Eye (tissue), 1 donor: ENCODE measurements around the gene COMT.

Experiments
- DNase-seq: peaks from one replicate; pipeline ENCODE4 v3.0.0-alpha.2; 2015

Gene COMT

DNA sequence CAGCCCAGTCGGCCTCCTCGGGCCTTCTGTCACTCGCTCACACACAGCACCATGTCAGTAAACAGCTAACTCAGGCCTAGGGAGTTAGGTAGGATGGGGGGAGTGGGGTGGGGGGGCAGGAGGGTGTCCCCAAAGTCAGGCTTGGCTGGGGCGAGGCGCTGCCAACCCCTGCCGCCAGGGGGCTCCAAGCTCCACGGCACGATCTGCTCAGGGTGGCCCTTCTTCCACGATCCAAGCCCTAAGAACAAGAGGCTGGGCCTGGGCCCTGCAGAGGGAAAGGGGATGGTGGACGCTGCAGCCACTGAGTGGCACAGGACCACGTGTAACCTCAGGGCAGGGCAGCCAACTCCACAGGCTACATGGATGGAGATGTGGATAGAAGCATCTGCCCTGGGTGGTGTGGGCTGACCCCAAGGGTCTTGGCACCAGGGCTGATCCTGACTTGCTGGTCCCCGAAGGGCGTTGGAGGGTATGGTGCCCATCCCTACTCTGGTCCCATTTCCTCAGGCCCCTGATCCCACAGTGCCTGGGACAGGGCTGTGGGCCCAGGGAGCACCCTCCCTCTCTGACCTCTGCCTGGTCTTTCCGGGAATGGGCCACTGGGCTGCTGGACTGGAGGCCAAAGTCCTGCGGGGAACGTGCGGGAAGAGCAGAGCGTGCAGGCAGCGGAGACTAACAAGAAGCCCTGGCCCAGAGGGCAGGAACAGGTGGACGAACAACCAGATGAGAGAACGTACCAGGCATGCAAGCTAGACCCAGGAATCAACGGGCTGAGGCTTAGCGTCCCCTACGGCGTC lies 29.1 kb downstream of the COMT start:
- DNase-seq = peak; percentile 85

DNA sequence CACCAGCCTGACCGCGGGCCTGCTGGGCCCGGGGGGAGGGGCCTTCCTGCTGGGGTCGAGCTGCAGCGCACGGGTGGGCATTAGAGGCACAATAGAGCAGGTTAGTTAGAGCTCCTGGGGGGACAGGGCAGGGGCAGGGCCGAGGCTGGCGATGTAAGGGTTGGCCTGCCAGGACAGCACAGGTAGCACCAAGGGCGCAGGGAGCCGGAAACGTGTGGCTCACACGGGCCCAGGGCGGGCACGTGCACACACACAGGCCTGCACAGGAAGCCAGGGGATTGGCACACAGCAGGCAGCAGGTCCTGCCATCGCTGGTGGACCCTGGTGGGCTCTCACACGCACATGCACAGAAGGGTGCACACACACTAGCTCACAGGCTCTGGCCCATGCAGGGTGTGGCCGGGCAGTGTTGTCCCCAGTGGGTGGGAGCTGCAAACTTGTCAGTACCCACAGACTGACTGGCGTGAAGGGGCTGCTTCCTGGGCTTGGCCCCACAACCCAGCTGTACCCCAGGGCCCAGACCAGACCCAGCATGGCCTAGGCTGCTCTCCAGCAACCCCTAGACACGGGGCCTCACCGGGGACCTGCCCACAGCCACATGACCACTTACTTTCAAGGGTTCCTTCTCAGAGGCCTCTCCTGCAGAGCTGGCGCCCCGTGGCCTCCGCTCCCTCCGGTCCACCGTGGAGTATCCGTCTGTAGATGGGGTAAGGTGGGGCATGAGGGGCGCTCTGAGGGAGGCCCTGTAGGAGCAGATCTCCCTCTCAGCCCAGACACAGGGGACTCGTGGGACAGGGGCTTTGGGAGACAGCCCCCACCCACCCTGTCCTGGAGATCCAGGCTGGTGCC lies 29.9 kb downstream of the COMT start:
- no peak for DNase-seq

DNA sequence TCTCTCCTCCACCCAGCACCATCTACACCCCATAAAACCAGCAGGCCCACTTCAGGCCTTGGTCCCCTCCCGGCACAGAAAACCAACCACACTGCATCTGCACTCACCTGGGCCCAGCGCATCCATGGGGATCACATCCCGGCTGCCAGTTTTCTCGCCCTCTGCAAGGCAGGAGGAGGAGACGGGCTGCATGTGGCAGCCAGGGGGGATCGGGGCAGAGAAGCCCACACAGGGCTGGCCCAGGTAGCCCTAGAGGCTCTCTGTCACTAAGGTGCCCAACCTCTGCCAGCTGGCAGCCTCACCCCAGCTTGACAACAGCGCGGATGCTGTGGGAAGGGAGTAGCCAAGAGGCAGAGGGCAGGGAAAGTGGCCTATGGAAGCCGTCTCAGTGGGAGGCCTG lies 30.7 kb downstream of the COMT start:
- no peak for DNase-seq

GRCh38 chr22:19972652-19973550 lies 31.3 kb downstream of the COMT start:
- no peak for DNase-seq

- DNase-seq = no peak
Observed at GRCh38 chr22:19973551-19974267, 32.1 kb downstream of the COMT start.

- peak; percentile 93 for DNase-seq
Observed at GRCh38 chr22:19974268-19974861, 32.8 kb downstream of the COMT start.

DNA sequence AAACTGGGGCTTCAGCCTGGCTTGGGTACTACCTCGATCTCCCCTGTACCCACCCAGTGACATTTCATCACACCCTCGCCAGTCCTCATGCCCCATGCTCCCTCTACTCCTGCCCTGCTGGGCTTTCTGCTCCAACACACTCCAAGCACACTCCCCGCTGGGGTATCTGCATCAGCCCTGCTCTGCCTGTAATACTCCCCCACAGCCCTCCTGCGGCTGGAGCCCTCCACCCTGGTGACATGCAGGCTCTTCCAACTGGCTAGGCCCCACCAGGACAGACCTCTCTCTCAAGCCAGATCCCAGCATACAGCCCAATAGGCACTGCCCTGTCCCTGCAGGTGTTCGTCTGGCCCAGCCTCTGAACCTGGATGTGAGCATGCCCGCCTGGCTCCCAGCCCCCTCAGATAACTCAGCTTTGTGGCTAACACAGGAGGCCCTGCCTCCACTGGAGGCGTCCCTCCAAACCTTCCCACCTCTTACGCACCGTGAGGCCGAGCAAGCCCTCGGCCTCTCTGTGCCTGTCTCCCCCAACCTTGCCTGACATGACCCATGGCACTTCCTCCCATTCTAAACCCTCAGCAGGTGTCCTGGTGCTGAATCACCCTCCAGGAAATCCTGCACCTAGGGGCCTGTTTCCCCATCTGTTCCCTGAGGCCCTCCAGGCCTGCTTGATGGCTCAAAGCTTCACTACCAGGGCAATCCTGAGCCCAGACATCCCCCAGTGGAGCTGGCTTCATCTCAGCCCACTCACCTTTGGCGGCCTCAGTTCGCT lies 33.5 kb downstream of the COMT start:
- no peak for DNase-seq

GRCh38 chr22:19975707-19976035 lies 34.1 kb downstream of the COMT start:
- no peak for DNase-seq

DNA sequence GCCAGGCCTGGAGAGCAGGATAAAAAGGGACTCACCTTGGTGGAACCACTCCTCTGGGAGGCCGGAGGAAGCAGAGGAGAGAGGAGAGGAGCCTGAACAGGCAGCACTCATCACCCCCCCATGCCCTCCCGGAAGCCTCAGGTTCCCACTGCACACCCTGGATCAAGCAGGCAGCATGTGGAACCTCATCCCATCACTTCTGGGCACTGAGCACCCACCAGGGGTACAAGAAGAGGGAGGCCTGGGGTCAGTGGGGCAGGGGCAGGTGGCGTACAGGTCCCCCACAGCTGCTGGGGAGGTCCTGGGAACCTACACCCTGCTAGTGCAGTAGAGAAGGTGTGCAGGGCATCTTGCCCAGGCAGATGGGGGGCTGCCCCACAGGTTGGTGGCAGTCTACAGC lies 35.1 kb downstream of the COMT start:
- DNase-seq = no peak

DNA sequence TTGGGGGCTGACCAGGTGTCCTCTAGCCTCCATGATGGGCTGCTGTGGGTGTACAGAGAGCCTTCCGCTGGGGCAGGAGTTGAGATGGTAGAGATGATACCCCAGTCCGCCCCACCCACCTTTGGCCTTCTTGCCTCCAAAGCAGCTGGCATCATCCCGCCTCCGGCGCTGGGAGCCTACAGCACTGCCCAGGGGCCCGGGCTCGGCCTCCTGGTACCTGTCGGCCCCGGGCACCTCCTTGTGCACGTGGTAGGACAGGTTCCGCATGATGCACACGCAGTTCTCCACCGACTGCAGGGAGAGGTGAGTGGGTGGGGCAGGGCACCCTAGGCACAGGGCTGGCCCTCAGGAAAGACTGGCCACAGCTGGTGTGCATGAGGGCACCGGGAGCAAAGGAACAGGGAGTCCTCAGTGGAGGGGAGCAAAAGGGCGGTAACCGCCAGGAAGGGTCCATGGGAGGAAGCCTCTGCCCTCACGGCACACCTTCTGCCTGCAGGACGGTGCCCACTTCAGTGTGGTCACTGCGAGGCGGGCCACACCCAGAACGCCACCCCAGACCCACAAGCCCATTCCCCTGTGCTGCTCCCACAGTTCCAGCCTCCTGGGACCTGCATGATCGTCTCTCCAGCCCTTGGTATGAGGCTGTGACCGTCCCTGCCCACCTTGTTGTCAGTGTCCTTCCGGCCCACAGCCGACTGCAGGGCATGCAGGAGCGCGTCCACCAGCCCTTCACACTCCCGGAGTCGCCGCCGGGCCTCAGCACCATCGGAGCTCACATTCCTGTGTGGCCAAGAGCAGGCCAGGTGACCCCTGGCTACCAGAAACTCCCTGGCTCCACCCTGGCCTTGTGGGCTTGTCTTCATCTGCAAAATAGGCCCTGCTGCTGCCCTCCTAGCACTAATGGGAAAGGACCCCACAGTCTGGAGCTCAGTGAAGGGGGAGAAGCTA lies 36.0 kb downstream of the COMT start:
- no peak for DNase-seq

DNA sequence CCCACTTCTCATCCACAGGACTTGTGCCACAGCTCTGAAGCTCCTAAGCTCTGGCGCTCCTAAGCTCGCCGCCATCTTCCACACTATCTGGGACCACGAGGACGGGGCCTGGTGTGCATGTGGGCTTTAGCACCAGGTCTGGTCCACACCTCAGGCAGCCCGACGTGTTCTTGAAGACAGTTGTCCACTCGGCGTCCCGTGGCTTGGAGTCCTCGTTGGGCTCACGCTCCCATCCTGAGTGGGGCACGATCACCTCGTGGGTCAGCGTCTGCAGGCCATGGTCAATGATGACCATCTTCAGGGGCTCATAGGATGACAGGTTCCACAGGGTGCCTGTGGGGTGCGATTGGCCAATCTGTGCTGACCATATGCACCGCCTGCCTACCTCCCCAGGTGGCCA lies 37.2 kb downstream of the COMT start:
- DNase-seq = no peak

GRCh38 chr22:19979712-19980493 lies 38.3 kb downstream of the COMT start:
- no peak for DNase-seq

DNA sequence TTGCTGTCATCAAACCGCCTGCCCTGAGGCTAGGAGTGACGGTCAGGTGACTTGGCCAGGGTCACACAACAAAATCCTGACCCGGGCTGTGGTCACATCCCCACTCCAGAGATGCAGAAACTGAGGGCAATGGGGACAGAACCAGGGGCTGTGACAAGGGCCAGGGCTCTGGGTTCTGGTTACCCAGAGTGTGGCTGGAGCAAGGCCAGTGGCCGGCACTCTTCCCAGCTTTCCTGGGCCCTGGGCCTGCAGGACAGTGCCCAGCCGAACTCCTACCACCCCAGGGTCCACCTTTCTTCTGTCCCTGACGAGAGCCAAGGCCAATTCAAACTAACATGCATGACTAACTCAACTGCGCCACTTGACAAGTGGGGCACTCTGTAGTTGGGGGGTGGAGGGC lies 39.2 kb downstream of the COMT start:
- no peak for DNase-seq

GRCh38 chr22:19981171-19981960 lies 39.8 kb downstream of the COMT start:
- no peak for DNase-seq

DNA sequence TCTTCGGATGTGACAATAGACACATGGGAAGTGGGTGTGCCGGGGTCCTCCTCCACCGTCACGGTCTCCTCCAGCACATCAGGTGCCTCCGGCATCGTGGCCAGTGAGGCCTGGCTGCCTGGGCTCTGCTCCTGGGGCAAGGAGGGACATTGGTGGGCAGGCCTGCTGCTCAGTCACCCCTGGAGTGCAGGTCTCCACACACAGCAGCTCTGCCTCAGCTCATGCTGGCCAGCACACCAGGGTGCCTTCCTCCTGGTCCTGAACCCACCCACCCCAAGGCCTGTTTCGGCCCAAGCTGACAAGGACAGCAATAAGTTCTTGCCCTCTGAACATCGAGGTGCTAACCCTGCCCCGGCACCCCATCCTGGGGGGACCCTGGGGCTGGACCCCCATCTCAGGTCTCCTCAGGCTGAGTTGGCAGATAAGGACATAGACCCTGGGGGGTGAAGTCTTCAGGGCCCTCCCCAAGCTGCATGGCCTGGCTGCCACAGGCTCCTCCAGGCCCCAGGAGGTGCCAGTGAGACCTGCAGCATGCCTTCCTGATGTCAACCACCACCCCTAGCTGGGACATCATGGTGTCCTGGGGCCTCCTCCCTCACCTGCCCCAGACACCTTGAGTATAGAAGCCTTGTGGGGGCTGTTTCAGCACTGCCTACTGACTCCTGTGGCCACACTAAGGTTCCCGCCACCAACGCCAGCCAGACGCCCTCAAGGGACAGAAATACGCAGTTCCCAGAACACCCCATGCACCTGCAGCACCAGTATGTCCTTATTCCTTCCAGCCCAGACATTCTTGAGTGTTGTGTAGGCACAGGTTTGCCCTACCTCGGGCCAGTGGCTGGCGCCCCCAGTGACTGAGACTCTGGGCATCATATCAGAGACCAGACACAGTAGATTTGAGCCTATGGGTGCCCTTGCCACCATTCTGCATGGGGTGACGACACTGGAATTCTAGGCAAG lies 40.7 kb downstream of the COMT start:
- no peak for DNase-seq

DNA sequence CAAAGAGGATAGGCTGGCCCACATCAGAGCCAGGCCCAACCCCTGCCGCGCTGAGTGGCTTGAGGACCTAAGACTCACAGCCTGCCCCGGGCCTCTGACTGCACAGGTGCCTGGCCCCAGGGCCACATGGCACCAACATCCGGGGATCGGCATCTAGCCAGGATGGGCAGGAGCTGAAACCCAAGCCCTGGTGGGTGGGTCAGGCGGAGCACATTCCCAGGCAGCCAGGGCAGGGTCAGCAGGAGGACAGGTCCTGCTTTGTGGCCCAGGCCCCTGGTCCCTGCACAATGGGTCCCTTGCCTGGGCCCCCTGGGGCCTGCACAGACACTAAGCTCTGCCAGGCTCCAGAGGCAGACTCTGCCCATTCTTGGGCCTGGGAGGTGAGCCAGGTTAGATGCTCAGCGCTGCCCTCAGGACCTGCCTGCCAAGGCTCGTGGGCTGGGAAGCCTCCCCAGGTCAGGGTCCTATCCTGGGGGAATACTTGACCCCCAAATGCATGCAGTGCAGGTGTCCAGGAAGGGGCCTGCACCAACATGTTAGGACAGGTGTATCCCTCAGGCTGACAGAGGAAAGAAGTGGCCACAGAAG lies 41.5 kb downstream of the COMT start:
- no peak for DNase-seq

DNA sequence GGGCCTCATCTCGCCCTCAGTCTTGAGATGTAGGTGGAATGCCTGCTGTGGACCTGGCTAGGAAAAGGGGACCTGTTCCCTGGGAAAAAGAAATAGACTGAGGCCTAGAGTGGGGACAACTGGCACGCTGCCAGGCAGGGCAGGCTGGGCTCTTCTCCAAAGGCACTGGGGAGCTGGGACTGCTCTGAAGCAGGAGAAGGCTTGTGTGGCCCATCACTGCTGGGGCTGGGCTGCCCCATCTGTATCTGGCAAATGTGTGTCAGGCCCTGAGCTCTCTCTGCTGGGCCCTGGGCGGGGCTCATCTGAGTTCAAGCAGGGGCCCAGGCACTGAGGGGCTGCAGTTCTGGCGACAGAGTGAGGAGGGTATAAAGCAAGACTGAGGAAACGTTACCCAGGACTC lies 42.2 kb downstream of the COMT start:
- DNase-seq = no peak
